Prostate gland (tissue), 2 donors: ENCODE data around the gene BCAS3. TPM values are rescaled to one million over a fixed set of nuclear protein-coding genes. Genes with fewer than 3 reads are reported as not detected.

ENCODE experiments used
- DNase-seq: peaks from one replicate; pipeline ENCODE4 v3.0.0-alpha.2; 2019; ENCODE audit warnings: low spot score
- H3K27ac ChIP-seq, 2 donors: fragments of 200-600 bp; sonication (generic); 2 replicates each; pipeline ENCODE4 v1.5.1; 2017 to 2019
- H3K27me3 ChIP-seq: fragments of 200-600 bp; sonication (generic); replicated peaks from 2 replicates; pipeline ENCODE4 v1.5.1; 2019; ENCODE audit not compliant: insufficient read depth
- H3K36me3 ChIP-seq, 2 donors: fragments of 200-600 bp; sonication (generic); 1 replicate in 1 of 2; 2 replicates in 1 of 2; pipeline versions ENCODE4 v1.5.1 to v1.8.1; 2017 to 2019
- H3K4me1 ChIP-seq: fragments of 200-600 bp; sonication (generic); replicated peaks from 2 replicates; pipeline ENCODE4 v1.5.1; 2019
- H3K4me3 ChIP-seq, 2 donors: fragments of 200-600 bp; sonication (generic); 2 replicates each; pipeline ENCODE4 v1.5.1; 2017 to 2019
- H3K9me3 ChIP-seq: fragments of 200-600 bp; sonication (generic); 2 replicates; pipeline ENCODE4 v1.5.1; 2017
- CTCF ChIP-seq, 4 experiments: fragments of 200-600 bp in 2 of 4; fragments of 450-650 bp in 2 of 4; sonication (generic) in 2 of 4; IDR thresholded peaks; 1 replicate in 3 of 4; 2 replicates in 1 of 4; pipeline ENCODE4 v1.5.1; 2016 to 2019; ENCODE audit warnings: antibody characterized with exemption in 4 of 4, mild to moderate bottlenecking in 2 of 4, moderate library complexity in 2 of 4
- POLR2A ChIP-seq: fragments of 450-650 bp; IDR thresholded peaks from one replicate; pipeline ENCODE4 v1.6.1; 2016; ENCODE audit warnings: antibody characterized with exemption, mild to moderate bottlenecking
- POLR2AphosphoS5 ChIP-seq: sonication (generic); formaldehyde crosslinking; IDR thresholded peaks from one replicate; pipeline ENCODE4 v1.6.1; 2017; ENCODE audit warnings: antibody characterized with exemption
- whole genome bisulfite sequencing: methylation state at CpG from one replicate; pipeline ENCODE4 v1.1.5; 2018; 5-methylcytosine and 5-hydroxymethylcytosine counted together
- intact Hi-C: fragments of 100-400 bp; cut with DNase I; formaldehyde crosslinking; loops from one replicate; pipeline ENCODE4 v1.14.2; 2022
- total RNA-seq, 2 donors: library from RNA; depleted of rRNA; stranded (reverse); fragments of >200 nt; gene quantifications; one replicate each; pipeline ENCODE4 v1.1.0, GENCODE V29; 2016

BCAS3 gene
- total RNA-seq, 2 donors from 2014 or later, result 57.8 to 93.9 TPM

- no peak for DNase-seq
- H3K4me3 ChIP-seq, result no peak overlapping the region
- H3K27ac ChIP-seq, result no peak overlapping the region
- no peak for TF ChIP-seq POLR2AphosphoS5
- no peak for TF ChIP-seq CTCF (IDR thresholded peaks at IDR 0.05)
- TF ChIP-seq POLR2A, result no peak
- H3K36me3 ChIP-seq, result no peaks in the 10 kb centered on the region
- intact Hi-C loops, result no loop called here
- no peaks in the 10 kb centered on the region for H3K4me1 ChIP-seq
- no peaks in the 10 kb centered on the region for H3K27me3 ChIP-seq
- 94% methylated on average over 18 of the region's 18 CpGs for WGBS
- no peaks in the 10 kb centered on the region for H3K9me3 ChIP-seq
Observed at GRCh38 chr17:61380836-61381525, 703.3 kb downstream of the BCAS3 start.

DNA sequence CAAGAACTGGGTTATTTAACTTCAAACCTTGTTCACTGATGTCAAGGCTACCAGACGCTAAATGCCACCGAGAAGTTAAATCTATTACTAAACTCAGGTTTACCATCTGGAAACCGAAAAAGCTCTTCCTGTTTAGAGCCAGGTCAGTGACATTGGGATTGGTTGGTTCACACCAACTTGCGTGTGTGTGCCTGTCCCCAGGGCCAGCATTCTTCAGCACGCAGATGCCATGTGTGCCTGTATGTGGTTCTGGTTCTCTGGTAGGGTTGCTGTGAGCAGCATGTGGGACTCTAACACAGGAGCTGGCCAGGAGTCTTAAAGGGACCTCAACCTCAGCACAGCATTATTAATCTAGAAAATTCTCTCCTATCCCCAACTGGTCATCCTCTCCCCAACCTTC is 703.9 kb downstream of the BCAS3 start:
- H3K4me1 ChIP-seq, result no peaks in the 10 kb centered on the region
- intact Hi-C loops, result no loop called here
- H3K36me3 ChIP-seq, result no peaks in the 10 kb centered on the region
- no peak overlapping the region for H3K27ac ChIP-seq
- no peaks in the 10 kb centered on the region for H3K9me3 ChIP-seq
- WGBS, result 96% methylated on average over 5 of the region's 5 CpGs
- no peak for DNase-seq
- H3K27me3 ChIP-seq, result no peaks in the 10 kb centered on the region
- no peak overlapping the region for H3K4me3 ChIP-seq
- TF ChIP-seq CTCF (IDR thresholded peaks at IDR 0.05) (no peak), POLR2AphosphoS5 (no peak), POLR2A (no peak)

DNA sequence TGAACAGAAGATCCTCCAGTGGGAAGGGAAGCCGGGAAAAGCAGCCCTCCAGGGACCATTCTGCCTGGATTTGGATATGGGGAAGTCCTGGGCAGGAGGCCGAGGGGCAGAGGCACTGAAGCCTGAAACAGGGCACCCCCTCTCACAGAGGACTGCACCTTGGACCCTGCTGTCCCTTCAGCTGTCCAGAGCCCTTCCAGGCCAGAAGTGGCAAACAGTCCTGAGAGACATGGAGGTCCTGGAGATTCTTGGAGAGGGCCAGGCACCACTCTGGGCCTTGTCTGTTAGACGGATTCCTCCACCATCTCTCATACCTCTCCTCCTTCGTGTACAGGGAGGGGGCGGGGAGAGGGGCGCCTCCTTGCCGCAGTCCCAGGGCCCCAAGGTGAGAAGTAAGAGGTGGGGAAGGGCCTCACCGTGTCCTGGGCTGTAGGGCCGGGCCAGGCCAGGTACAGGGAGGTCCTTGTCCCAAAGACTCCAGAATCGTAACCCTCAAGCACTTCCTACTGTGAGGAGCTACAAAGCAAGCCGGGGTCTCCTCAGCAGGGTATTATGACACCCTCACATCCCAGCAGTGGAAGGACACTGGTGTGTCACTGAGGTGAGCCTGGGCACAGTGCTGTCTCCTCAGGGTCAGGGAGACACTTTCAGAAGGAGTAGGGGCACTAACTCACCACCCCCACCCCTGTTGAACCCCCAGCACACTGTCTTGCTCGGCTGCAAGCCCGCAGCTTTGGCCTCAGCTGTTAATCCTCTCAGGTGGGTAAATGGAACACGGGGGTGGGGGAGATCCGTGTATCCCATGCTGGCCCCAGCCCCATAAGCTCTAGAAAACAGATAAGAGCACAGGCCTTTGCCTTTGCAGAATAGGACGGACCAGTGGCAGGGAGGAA is 705.4 kb downstream of the BCAS3 start:
- intact Hi-C loops, result no loop called here
- Histone ChIP-seq H3K27me3 (no peaks in the 10 kb centered on the region), H3K36me3 (no peaks in the 10 kb centered on the region), H3K27ac (no peak overlapping the region), H3K4me1 (no peaks in the 10 kb centered on the region), H3K9me3 (no peaks in the 10 kb centered on the region), H3K4me3 (no peak overlapping the region)
- no peak for DNase-seq
- 87% methylated on average over 16 of the region's 16 CpGs for WGBS
- TF ChIP-seq POLR2A (no peak), POLR2AphosphoS5 (no peak), CTCF (IDR thresholded peaks at IDR 0.05) (no peak)

DNA sequence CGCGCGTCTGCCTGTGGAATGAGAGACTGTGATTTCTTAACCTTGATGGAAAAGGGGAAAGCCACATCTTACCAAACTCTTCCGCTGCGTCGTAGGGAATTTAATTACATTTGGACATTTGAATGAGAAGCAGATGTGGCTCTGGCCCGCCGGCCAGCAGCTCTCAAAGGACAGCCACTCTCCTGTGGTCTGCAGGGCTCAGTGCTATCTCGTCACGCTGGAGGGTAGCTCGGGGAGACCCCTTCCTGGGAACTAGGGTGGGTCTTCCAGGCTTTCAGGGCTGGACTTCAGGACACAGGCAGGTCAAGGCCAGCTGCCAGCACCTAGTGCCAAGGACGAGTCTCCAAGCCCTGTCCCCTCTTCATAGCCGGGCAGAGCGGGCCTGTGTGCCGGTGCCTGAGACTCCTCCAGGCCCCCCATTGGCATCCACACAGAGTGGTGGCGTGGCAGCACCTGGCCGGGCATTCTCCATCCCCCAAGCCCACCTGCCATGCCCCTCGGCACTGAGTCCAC is 706.1 kb downstream of the BCAS3 start:
- DNase-seq, result no peak
- Histone ChIP-seq H3K27me3 (no peaks in the 10 kb centered on the region), H3K4me1 (no peaks in the 10 kb centered on the region), H3K27ac (no peak overlapping the region), H3K36me3 (no peaks in the 10 kb centered on the region), H3K9me3 (no peaks in the 10 kb centered on the region), H3K4me3 (no peak overlapping the region)
- intact Hi-C loops, result no loop called here
- no peak for TF ChIP-seq POLR2A
- no peak for TF ChIP-seq POLR2AphosphoS5
- no peak for TF ChIP-seq CTCF (IDR thresholded peaks at IDR 0.05)
- 89% methylated on average over 18 of the region's 18 CpGs for WGBS
